ENCODE measurements around the gene MARS1. TPM values are rescaled to one million over a fixed set of nuclear protein-coding genes. Genes with fewer than 3 reads are reported as not detected.
A peak's percentile ranks its signal among the peaks of the same experiment; 100 is the strongest.

MARS1 gene
- total and polyA plus RNA-seq, 7 donors, result 41.2 to 97.4 (median 83.6) TPM

DNA sequence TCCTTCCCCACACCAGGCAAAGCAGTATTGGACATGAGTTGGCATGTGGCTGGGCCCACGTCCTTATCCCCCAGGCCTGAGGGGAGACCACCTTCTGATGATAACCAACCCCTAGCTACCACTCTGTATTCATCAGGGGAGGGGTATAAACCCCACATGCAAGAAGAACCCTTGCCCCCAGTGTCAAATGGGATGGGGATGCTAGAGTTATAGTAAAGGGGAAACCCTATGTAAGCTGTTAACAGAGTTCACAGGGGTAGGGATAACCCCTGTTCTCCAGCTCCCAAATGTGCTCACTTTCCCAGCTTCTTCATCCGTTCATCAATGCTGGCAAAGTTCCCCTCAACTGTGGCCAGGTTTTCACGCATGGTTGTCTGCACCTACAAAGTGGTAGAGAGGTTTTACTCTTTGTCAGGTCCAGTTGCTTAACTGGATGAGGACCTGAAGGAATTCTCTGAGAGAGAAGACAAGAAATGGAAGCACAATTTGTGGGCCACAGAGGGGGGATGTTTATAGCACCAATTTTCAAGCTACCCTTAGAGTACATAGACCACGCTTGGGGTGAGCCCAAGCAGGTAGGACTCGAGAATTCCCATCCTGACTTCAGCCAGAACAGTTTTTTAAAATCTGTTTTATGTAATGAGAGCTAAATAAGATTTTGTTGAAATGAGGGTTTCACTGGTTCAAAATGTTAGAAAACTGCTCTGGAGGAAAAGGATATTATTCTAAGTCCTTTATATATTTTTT lies 42.7 kb downstream of the MARS1 start:
- TF ChIP-seq, protein P1, sequence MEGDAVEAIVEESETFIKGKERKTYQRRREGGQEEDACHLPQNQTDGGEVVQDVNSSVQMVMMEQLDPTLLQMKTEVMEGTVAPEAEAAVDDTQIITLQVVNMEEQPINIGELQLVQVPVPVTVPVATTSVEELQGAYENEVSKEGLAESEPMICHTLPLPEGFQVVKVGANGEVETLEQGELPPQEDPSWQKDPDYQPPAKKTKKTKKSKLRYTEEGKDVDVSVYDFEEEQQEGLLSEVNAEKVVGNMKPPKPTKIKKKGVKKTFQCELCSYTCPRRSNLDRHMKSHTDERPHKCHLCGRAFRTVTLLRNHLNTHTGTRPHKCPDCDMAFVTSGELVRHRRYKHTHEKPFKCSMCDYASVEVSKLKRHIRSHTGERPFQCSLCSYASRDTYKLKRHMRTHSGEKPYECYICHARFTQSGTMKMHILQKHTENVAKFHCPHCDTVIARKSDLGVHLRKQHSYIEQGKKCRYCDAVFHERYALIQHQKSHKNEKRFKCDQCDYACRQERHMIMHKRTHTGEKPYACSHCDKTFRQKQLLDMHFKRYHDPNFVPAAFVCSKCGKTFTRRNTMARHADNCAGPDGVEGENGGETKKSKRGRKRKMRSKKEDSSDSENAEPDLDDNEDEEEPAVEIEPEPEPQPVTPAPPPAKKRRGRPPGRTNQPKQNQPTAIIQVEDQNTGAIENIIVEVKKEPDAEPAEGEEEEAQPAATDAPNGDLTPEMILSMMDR (IDR thresholded peaks at IDR 0.05), result no peak
- DNase-seq, result no peak
- H3K4me1 ChIP-seq, result no peaks in the 10 kb centered on the region
- no peaks in the 10 kb centered on the region for H3K27me3 ChIP-seq (ENCODE audit: insufficient read depth in 3 of 3, low read length in 2 of 3)
- H3K27ac ChIP-seq, result no peak overlapping the region
- H3K9me3 ChIP-seq, result no peaks in the 10 kb centered on the region
- intact Hi-C loops (cut with DNase I), result no loop called here
- 64 to 84% (median 73%) methylated on average over 5 of the region's 5 CpGs for WGBS, 3 donors
- no peak overlapping the region for H3K4me3 ChIP-seq
- no peak for ATAC-seq
- peaks cover 26 to 99% of the 10 kb centered on the region in 2 donors for H3K36me3 ChIP-seq (ENCODE audit: insufficient read depth in 1 of 2, low read depth in 1 of 2)

DNA sequence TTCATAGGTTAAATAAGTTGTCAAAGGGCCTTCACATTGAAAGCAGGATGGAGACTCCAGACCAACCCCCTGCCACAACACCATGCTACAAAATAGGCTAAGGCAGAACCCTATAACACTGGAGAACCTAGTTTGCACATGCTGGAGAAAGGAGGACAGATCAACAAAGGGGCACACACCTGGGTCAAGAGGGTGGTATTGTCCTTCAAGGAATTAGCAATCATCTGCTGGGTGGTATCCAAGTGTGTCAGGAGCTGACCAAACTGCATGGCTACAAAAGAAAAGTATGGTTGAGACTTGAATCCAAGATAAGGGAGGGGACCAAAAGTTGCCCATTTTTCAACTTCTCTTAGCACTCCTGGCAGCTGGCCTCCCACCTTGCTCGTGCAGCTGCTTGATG lies 44.0 kb downstream of the MARS1 start:
- H3K27ac ChIP-seq, result no peak overlapping the region
- H3K9me3 ChIP-seq, result no peaks in the 10 kb centered on the region
- intact Hi-C loops (cut with DNase I), result no loop called here
- TF ChIP-seq, protein P1 (IDR thresholded peaks at IDR 0.05), result no peak
- no peak overlapping the region for H3K4me3 ChIP-seq
- H3K4me1 ChIP-seq, result no peaks in the 10 kb centered on the region
- no peaks in the 10 kb centered on the region for H3K27me3 ChIP-seq (ENCODE audit: insufficient read depth in 3 of 3, low read length in 2 of 3)
- ATAC-seq, result peak in 1 of 4 donors; percentile 5
- peaks cover 30 to 97% of the 10 kb centered on the region in 2 donors for H3K36me3 ChIP-seq (ENCODE audit: insufficient read depth in 1 of 2, low read depth in 1 of 2)
- WGBS, 3 donors, result 57 to 82% (median 74%) methylated on average over 1 of the region's 1 CpG
- no peak for DNase-seq

DNA sequence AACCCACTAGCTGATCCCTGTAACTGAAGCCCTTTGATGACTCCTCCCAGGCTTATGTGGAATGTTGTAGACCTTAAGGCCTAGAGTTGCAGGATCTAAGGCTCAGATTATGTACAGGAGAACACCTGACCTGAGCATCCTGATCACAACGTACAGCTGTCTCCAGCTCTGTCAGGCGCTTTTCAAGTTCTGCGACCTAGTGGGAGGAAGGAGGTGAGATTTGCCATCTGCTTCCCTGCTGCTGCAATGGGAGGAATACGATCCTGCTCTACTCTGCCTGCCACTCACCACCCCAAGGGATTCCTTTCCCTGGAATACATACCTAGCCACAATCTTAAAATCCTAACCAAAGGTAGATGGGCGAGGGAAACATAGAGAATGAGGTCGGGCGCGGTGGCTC lies 45.2 kb downstream of the MARS1 start:
- no peak for ATAC-seq
- H3K4me3 ChIP-seq, result no peak overlapping the region
- no peak for DNase-seq
- no peaks in the 10 kb centered on the region for H3K27me3 ChIP-seq (ENCODE audit: insufficient read depth in 3 of 3, low read length in 2 of 3)
- WGBS, 3 donors, result 88 to 95% (median 91%) methylated on average over 8 of the region's 8 CpGs
- TF ChIP-seq, protein P1 (IDR thresholded peaks at IDR 0.05), result no peak
- H3K9me3 ChIP-seq, result no peaks in the 10 kb centered on the region
- H3K36me3 ChIP-seq (ENCODE audit: insufficient read depth in 1 of 2, low read depth in 1 of 2), result peaks cover 31 to 95% of the 10 kb centered on the region in 2 donors
- intact Hi-C loops (cut with DNase I), result no loop called here
- H3K27ac ChIP-seq, result no peak overlapping the region
- no peaks in the 10 kb centered on the region for H3K4me1 ChIP-seq

DNA sequence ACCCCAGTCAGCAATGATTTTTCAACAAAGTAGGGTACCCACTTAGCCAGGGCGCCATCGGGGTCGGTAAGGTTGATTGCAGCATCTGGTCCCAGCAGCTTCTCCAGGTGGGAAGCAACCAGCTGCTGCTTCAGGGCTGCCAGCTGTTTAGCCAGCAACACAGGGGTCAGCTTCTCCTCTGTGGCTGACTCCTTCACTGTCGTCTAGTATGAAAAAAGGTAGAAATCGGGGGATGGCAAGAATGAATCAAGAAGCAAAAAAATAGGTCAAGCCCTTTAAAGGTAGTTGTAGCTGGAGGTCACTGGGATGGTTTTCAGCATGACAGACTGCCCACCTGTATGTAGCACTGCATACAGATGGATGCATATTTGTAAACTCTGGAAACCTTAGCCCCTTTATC lies 46.4 kb downstream of the MARS1 start:
- intact Hi-C loops (cut with DNase I), result no loop called here

More for the DNA sequence above, 46.4 kb downstream of the MARS1 start:
- Histone ChIP-seq H3K27ac (no peak overlapping the region), H3K4me1 (no peaks in the 10 kb centered on the region), H3K27me3 (ENCODE audit: insufficient read depth in 3 of 3, low read length in 2 of 3) (no peaks in the 10 kb centered on the region), H3K4me3 (no peak overlapping the region), H3K9me3 (no peaks in the 10 kb centered on the region), H3K36me3 (ENCODE audit: insufficient read depth in 1 of 2, low read depth in 1 of 2) (peaks cover 34 to 95% of the 10 kb centered on the region in 2 donors)
- ATAC-seq (no peak), DNase-seq (no peak)
- WGBS, 3 donors, result 85 to 94% (median 86%) methylated on average over 5 of the region's 5 CpGs
- TF ChIP-seq, protein P1 (IDR thresholded peaks at IDR 0.05), result no peak

Measured in psoas muscle (tissue), 8 donors.